ENCODE results near the gene CCDC12. TPM values are rescaled to one million over a fixed set of nuclear protein-coding genes. Genes with fewer than 3 reads are reported as not detected.

CCDC12 gene
- total RNA-seq, 1 donor from 2014 or later: 17.9 TPM

GRCh38 chr3:46884427-46884826, 92.1 kb downstream of the CCDC12 start:
- Histone ChIP-seq H3K27ac (no peak overlapping the region), H3K4me3 (no peak overlapping the region), H3F3A (ENCODE audit: low read depth) (peaks cover 22% of the 10 kb centered on the region), H3K9me3 (ENCODE audit: low read depth) (no peaks in the 10 kb centered on the region), H3K4me2 (no peak overlapping the region), H2AFZ (replicated peaks) (no peak overlapping the region), H3K79me2 (ENCODE audit: low read depth) (no peaks in the 10 kb centered on the region), H3K4me1 (peaks cover 7% of the 10 kb centered on the region), H3K27me3 (peaks cover 100% of the 10 kb centered on the region), H4K20me1 (ENCODE audit: low read depth) (peaks cover 30% of the 10 kb centered on the region), H3K9ac (no peak overlapping the region), H3K36me3 (no peaks in the 10 kb centered on the region)
- no peak for DNase-seq (ENCODE audit: low spot score)
- H3K4me1 Mint-ChIP-seq: peaks cover 18% of the 10 kb centered on the region
- H3K27ac Mint-ChIP-seq: no peak overlapping the region
- peaks cover 42% of the 10 kb centered on the region for H3K27me3 Mint-ChIP-seq (ENCODE audit: insufficient read depth, low read depth)
- H3K9me3 Mint-ChIP-seq: no peaks in the 10 kb centered on the region
- peak overlapping the region; percentile 82 for H3K4me3 Mint-ChIP-seq
- no peaks in the 10 kb centered on the region for H3K36me3 Mint-ChIP-seq
- TF ChIP-seq CTCF (IDR thresholded peaks at IDR 0.05) (no peak), EZH2 (IDR thresholded peaks at IDR 0.05) (no peak), EZH2phosphoT487 (IDR thresholded peaks at IDR 0.05) (no peak)

GRCh38 chr3:46883830-46884185, 92.7 kb downstream of the CCDC12 start:
- DNase-seq (ENCODE audit: low spot score): no peak
- H3K27ac Mint-ChIP-seq: no peak overlapping the region
- no peaks in the 10 kb centered on the region for H3K36me3 ChIP-seq
- H3K9me3 ChIP-seq (ENCODE audit: low read depth): no peaks in the 10 kb centered on the region
- no peaks in the 10 kb centered on the region for H3K79me2 ChIP-seq (ENCODE audit: low read depth)
- H3K27ac ChIP-seq: no peak overlapping the region
- H3K4me3 Mint-ChIP-seq: peak overlapping the region; percentile 82
- TF ChIP-seq EZH2phosphoT487 (IDR thresholded peaks at IDR 0.05): no peak
- no peak for TF ChIP-seq EZH2 (IDR thresholded peaks at IDR 0.05)
- no peak for TF ChIP-seq CTCF (IDR thresholded peaks at IDR 0.05)
- peaks cover 100% of the 10 kb centered on the region for H3K27me3 ChIP-seq
- H3K4me1 Mint-ChIP-seq: peaks cover 23% of the 10 kb centered on the region
- H3K27me3 Mint-ChIP-seq (ENCODE audit: insufficient read depth, low read depth): peaks cover 42% of the 10 kb centered on the region
- H3K36me3 Mint-ChIP-seq: no peaks in the 10 kb centered on the region
- H3K9ac ChIP-seq: no peak overlapping the region
- no peaks in the 10 kb centered on the region for H3K9me3 Mint-ChIP-seq
- H2AFZ ChIP-seq (replicated peaks): no peak overlapping the region
- H3K4me2 ChIP-seq: peak overlapping the region; percentile 89
- peaks cover 22% of the 10 kb centered on the region for H3F3A ChIP-seq (ENCODE audit: low read depth)
- H3K4me3 ChIP-seq: peak overlapping the region; percentile 58
- peaks cover 10% of the 10 kb centered on the region for H3K4me1 ChIP-seq
- peaks cover 37% of the 10 kb centered on the region for H4K20me1 ChIP-seq (ENCODE audit: low read depth)

- no peak overlapping the region for H3K27ac Mint-ChIP-seq
- Histone ChIP-seq H3K4me1 (peaks cover 16% of the 10 kb centered on the region), H3K9ac (no peak overlapping the region), H3K27me3 (peaks cover 95% of the 10 kb centered on the region), H2AFZ (replicated peaks) (peak overlapping the region; percentile 31), H3K79me2 (ENCODE audit: low read depth) (no peaks in the 10 kb centered on the region), H3K27ac (no peak overlapping the region), H3K4me2 (peak overlapping the region; percentile 89), H3K36me3 (no peaks in the 10 kb centered on the region), H3K4me3 (peak overlapping the region; percentile 58), H4K20me1 (ENCODE audit: low read depth) (peaks cover 37% of the 10 kb centered on the region), H3K9me3 (ENCODE audit: low read depth) (no peaks in the 10 kb centered on the region), H3F3A (ENCODE audit: low read depth) (peaks cover 22% of the 10 kb centered on the region)
- TF ChIP-seq EZH2phosphoT487 (IDR thresholded peaks at IDR 0.05) (no peak), EZH2 (IDR thresholded peaks at IDR 0.05) (peak; percentile 1)
- no peaks in the 10 kb centered on the region for H3K9me3 Mint-ChIP-seq
- DNase-seq (ENCODE audit: low spot score): peak; percentile 75
- no peaks in the 10 kb centered on the region for H3K36me3 Mint-ChIP-seq
- H3K4me1 Mint-ChIP-seq: peaks cover 25% of the 10 kb centered on the region
- H3K4me3 Mint-ChIP-seq: peak overlapping the region; percentile 88
- H3K27me3 Mint-ChIP-seq (ENCODE audit: insufficient read depth, low read depth): peaks cover 41% of the 10 kb centered on the region
Observed at GRCh38 chr3:46883054-46883829, 93.3 kb downstream of the CCDC12 start.
